Stimulated activated naive CD4-positive, alpha-beta T cell (primary cell): ENCODE data around the gene IFT43.

Experiments used
- DNase-seq, 6 experiments: peaks; one replicate each; lab custom pipeline; 2025; lab: John Stamatoyannopoulos, UW

Gene IFT43

DNA sequence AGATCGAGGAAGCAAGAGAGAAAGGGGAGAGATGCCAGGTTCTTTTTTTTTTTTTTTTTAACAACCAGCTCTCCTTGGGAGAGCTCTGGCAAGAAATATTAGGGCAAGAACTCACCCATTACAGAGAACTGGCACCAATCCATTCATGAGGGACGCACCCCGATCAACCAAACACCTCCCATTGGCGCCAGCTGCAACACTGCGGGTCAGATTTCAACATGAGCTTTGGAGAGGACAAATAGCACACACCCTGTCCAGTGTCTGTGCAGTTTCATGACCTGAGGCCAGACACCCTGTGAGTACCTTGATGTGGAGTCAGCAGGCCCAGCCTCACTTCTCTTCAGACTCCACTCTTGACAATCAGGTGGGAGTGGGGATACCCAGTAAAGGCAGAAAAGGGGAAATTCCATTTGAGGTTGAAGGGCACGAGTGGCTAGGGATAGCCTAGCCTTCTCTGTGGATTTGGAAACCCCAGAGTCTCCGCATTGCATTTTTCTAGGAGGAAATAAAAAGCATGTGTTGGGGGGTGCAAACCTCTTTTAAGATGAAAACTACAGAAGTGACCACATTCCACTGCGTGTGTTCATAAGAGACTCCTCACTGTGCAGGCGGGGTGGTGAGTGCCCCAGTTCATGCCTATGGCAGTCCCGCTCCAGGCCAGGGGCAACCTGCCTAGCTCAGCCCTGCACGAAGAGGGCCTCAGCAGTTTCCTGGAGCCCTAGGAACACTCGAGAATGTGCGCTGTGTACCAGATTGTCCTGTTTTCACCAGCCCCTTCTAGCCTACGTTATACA, 123.7 kb downstream of the IFT43 start:
- no peak for DNase-seq

GRCh38 chr14:76112889-76113624, 127.5 kb downstream of the IFT43 start:
- no peak for DNase-seq

- DNase-seq = no peak
These were observed 128.1 kb downstream of the IFT43 start for GRCh38 chr14:76113691-76114090.

GRCh38 chr14:76115010-76115422, 129.5 kb downstream of the IFT43 start:
- DNase-seq = no peak

DNA sequence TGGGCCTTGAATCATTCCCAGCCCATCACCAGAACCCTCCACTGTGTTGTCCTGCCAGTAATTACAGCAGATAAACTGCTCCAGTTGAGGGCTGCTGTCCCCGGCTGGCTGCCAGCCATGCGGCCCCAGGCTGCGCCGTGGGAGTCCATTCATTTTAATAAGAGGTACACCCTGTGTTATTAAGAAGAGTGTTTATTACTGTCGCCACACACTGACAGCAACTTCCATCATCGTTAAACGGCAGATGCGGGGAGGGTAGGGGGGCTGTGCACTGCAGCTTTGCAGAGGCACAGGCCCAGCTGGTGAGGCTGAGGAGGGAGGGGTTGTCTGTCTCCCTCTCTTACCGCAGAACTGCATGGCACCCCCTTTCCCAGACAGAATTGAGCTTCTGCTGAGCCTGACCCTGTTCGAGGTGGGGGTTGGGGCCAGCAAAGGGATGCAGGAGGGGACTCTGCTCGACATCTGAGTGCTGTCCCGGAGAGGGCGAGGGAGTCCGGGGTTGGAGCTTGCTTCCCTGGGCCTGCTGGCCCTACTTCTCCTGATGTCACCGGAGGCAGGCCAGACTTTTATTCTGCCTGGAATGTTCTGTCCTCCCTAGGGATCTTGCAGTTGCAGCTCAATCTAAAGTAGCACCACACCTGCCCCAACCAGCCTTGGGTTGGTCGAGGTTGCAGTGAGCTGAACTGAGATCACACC, 132.4 kb downstream of the IFT43 start:
- no peak for DNase-seq

DNA sequence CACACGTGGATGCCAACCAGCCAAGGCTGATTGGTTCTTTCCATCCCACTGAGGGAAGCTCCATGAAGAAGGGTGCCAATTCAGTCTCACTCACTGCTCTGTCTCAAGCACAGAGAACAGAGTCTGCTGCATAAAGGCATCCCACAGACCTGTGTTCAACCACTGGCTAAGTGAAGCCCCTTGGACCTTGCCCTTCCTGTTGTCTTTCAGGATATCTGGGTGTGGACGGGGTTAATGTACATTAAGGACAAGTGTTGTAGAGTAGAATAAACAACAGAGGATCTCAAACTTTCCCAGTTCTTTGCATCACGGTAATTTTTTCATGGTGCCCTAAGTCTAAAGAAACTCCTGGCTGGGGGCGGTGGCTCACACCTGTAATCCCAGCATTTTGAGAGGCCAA, 133.0 kb downstream of the IFT43 start:
- DNase-seq = no peak

DNA sequence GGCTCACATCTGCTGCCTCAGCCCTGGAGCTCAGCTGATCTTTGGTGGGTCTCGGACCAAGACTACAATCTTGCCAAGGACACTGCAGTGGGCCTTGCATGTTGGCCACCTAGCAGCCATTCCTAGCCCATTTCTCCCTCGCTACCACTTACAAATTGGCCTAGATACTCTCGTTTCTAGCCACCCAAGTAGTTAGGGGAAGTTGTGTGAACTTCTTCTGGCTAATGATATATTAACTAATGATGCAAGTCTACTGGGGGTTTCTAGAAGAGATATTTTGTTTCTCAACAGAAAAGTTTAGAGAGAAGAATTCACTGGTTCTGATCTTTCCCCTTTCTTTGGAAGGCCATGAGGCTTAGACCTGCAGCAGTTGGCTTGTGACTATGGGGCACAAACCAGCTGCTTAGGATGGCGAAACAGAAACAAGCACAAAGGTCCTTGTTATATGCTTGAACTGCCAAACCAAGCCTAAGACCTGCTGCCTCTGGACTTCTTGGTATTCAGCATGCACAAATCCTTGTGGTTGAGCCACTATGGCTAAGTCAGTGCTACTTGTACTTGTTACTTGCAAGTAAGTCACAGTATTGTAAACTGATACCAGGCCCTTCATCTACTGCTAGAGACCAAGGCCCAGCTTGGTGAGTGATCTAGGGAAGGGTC, 135.7 kb downstream of the IFT43 start:
- DNase-seq = no peak

GRCh38 chr14:76123426-76124225, 138.1 kb downstream of the IFT43 start:
- DNase-seq = no peak

DNA sequence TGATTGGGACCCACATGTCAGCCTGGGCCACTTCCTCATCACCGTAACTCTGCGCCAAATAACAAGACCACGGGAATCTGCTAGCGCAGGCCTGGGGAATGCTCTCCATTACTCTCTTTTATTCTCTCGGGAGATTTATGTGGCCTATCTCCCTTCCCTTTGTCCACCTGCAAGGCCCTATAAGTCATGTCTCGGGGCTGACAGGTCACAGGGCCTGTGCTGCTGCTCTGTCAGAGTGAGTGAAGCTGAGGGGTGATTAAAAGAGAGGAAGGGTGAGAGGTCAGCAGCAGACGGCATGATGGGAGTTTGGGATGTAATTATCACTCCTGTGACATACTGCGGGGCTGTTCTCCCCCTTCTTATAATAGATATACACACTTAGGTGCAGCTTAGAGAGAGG, 139.9 kb downstream of the IFT43 start:
- no peak for DNase-seq

DNA sequence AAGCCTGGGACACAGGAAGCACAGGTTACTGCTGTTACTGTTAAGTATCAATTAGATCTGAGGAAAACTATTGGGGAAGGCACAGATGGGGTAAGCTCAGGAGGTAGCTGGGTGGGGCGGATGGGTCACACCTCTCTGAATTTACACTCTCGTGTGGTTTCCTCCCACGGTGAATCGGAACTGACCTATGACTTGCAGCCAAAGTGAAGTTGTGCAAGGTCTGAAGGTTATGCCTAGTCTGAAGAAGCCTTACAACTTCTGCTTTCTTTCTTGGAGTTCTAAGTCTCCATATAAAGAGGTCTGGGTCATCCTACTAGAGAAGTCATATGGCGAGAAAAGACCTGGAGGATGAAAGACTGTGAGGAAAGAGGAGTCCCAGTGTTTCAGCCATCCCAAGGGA, 140.5 kb downstream of the IFT43 start:
- DNase-seq = no peak

GRCh38 chr14:76129851-76130576, 144.5 kb downstream of the IFT43 start:
- DNase-seq = no peak

- DNase-seq = no peak
These were observed 145.8 kb downstream of the IFT43 start for GRCh38 chr14:76131071-76131965.

GRCh38 chr14:76133103-76133502, 147.5 kb downstream of the IFT43 start:
- peak in 1 of 6 experiments; percentile 13 for DNase-seq
